ENCODE results near the gene TYMP. TPM values are rescaled to one million over a fixed set of nuclear protein-coding genes. Genes with fewer than 3 reads are reported as not detected.
"Not testable (repeated sequence)": the region's sequence is repeated elsewhere in the genome, so short reads cannot be mapped to it uniquely, and the experiment has no call there.

The TYMP gene
- total and polyA plus RNA-seq, 2 donors = 9.5 to 84.1 TPM

- 74% methylated on average over 10 of the region's 10 CpGs for WGBS
- Histone ChIP-seq H3K4me1 (ENCODE audit: insufficient read depth) (no peaks in the 10 kb centered on the region), H3K27ac (ENCODE audit: low read depth) (no peak overlapping the region), H3K36me3 (ENCODE audit: insufficient read depth) (no peaks in the 10 kb centered on the region), H3K4me3 (ENCODE audit: low read depth, low read length) (no peak overlapping the region)
- no peak for DNase-seq (ENCODE audit: extremely low spot score)
Observed at GRCh38 chr22:50540381-50540780, 10.6 kb upstream of the TYMP start.

GRCh38 chr22:50537765-50538164 lies 8.0 kb upstream of the TYMP start:
- H3K27ac ChIP-seq (ENCODE audit: low read depth) = no peak overlapping the region
- H3K36me3 ChIP-seq (ENCODE audit: insufficient read depth) = no peaks in the 10 kb centered on the region
- H3K4me1 ChIP-seq (ENCODE audit: insufficient read depth) = no peaks in the 10 kb centered on the region
- no peak overlapping the region for H3K4me3 ChIP-seq (ENCODE audit: low read depth, low read length)
- DNase-seq (ENCODE audit: extremely low spot score) = no peak
- WGBS = 81% methylated on average over 13 of the region's 13 CpGs

GRCh38 chr22:50536226-50536625 lies 6.4 kb upstream of the TYMP start:
- Histone ChIP-seq H3K4me3 (ENCODE audit: low read depth, low read length) (no peak overlapping the region), H3K4me1 (ENCODE audit: insufficient read depth) (no peaks in the 10 kb centered on the region), H3K36me3 (ENCODE audit: insufficient read depth) (no peaks in the 10 kb centered on the region), H3K27ac (ENCODE audit: low read depth) (no peak overlapping the region)
- DNase-seq (ENCODE audit: extremely low spot score) = no peak
- WGBS = 64% methylated on average over 3 of the region's 3 CpGs

- Histone ChIP-seq H3K4me1 (ENCODE audit: insufficient read depth) (peaks cover 1% of the 10 kb centered on the region), H3K27ac (ENCODE audit: low read depth) (no peak overlapping the region), H3K4me3 (ENCODE audit: low read depth, low read length) (no peak overlapping the region), H3K36me3 (ENCODE audit: insufficient read depth) (no peaks in the 10 kb centered on the region)
- no peak for DNase-seq (ENCODE audit: extremely low spot score)
- 90% methylated on average over 8 of the region's 8 CpGs for WGBS
Observed at GRCh38 chr22:50535113-50535512, 5.3 kb upstream of the TYMP start.

- H3K36me3 ChIP-seq (ENCODE audit: insufficient read depth); H3K4me3 ChIP-seq (ENCODE audit: low read depth, low read length); H3K27ac ChIP-seq (ENCODE audit: low read depth); H3K4me1 ChIP-seq (ENCODE audit: insufficient read depth); DNase-seq (ENCODE audit: extremely low spot score): not testable (repeated sequence)
- 44% methylated on average over 21 of the region's 21 CpGs for WGBS
Observed at GRCh38 chr22:50533856-50534711, 4.3 kb upstream of the TYMP start.

GRCh38 chr22:50532824-50533796 lies 3.3 kb upstream of the TYMP start:
- Histone ChIP-seq H3K36me3 (ENCODE audit: insufficient read depth) (no peaks in the 10 kb centered on the region), H3K27ac (ENCODE audit: low read depth) (no peak overlapping the region), H3K4me3 (ENCODE audit: low read depth, low read length) (no peak overlapping the region), H3K4me1 (ENCODE audit: insufficient read depth) (peaks cover 1% of the 10 kb centered on the region)
- DNase-seq (ENCODE audit: extremely low spot score) = no peak
- WGBS = 64% methylated on average over 19 of the region's 19 CpGs

- peak overlapping the region; percentile 55 for H3K4me3 ChIP-seq (ENCODE audit: low read depth, low read length)
- no peaks in the 10 kb centered on the region for H3K36me3 ChIP-seq (ENCODE audit: insufficient read depth)
- 2% methylated on average over 56 of the region's 56 CpGs for WGBS
- H3K4me1 ChIP-seq (ENCODE audit: insufficient read depth) = peaks cover 1% of the 10 kb centered on the region
- H3K27ac ChIP-seq (ENCODE audit: low read depth) = peak overlapping the region; percentile 24
- DNase-seq (ENCODE audit: extremely low spot score) = no peak
Observed at GRCh38 chr22:50531962-50532674, 2.3 kb upstream of the TYMP start.

- 2% methylated on average over 44 of the region's 44 CpGs for WGBS
- Histone ChIP-seq H3K4me1 (ENCODE audit: insufficient read depth) (peaks cover 1% of the 10 kb centered on the region), H3K4me3 (ENCODE audit: low read depth, low read length) (peak overlapping the region; percentile 55), H3K27ac (ENCODE audit: low read depth) (peak overlapping the region; percentile 24), H3K36me3 (ENCODE audit: insufficient read depth) (no peaks in the 10 kb centered on the region)
- DNase-seq (ENCODE audit: extremely low spot score) = no peak
Observed at GRCh38 chr22:50531546-50531961, 1.7 kb upstream of the TYMP start.

GRCh38 chr22:50530877-50531545 lies 1.2 kb upstream of the TYMP start:
- no peak for DNase-seq (ENCODE audit: extremely low spot score)
- peak overlapping the region; percentile 55 for H3K4me3 ChIP-seq (ENCODE audit: low read depth, low read length)
- H3K4me1 ChIP-seq (ENCODE audit: insufficient read depth) = peaks cover 1% of the 10 kb centered on the region
- peak overlapping the region; percentile 84 for H3K27ac ChIP-seq (ENCODE audit: low read depth)
- H3K36me3 ChIP-seq (ENCODE audit: insufficient read depth) = no peaks in the 10 kb centered on the region
- WGBS = 6% methylated on average over 53 of the region's 53 CpGs

- 2% methylated on average over 21 of the region's 21 CpGs for WGBS
- no peak for DNase-seq (ENCODE audit: extremely low spot score)
- Histone ChIP-seq H3K4me1 (ENCODE audit: insufficient read depth) (peaks cover 1% of the 10 kb centered on the region), H3K36me3 (ENCODE audit: insufficient read depth) (no peaks in the 10 kb centered on the region), H3K27ac (ENCODE audit: low read depth) (peak overlapping the region; percentile 84), H3K4me3 (ENCODE audit: low read depth, low read length) (peak overlapping the region; percentile 55)
Observed at GRCh38 chr22:50530580-50530876, 716 bp upstream of the TYMP start.

GRCh38 chr22:50529416-50529896 lies 356 bp downstream of the TYMP start:
- H3K27ac ChIP-seq (ENCODE audit: low read depth) = peak overlapping the region; percentile 31
- 12% methylated on average over 50 of the region's 50 CpGs for WGBS
- DNase-seq (ENCODE audit: extremely low spot score) = no peak
- H3K4me1 ChIP-seq (ENCODE audit: insufficient read depth) = peaks cover 1% of the 10 kb centered on the region
- H3K36me3 ChIP-seq (ENCODE audit: insufficient read depth) = no peaks in the 10 kb centered on the region
- peak overlapping the region; percentile 55 for H3K4me3 ChIP-seq (ENCODE audit: low read depth, low read length)

GRCh38 chr22:50528682-50529415 lies 963 bp downstream of the TYMP start:
- Histone ChIP-seq H3K4me3 (ENCODE audit: low read depth, low read length) (no peak overlapping the region), H3K36me3 (ENCODE audit: insufficient read depth) (no peaks in the 10 kb centered on the region), H3K27ac (ENCODE audit: low read depth) (no peak overlapping the region), H3K4me1 (ENCODE audit: insufficient read depth) (peaks cover 1% of the 10 kb centered on the region)
- DNase-seq (ENCODE audit: extremely low spot score) = no peak
- 56% methylated on average over 15 of the region's 15 CpGs for WGBS

Measured in urinary bladder (tissue), 4 donors.